ENCODE data around the gene NSD2. TPM values are rescaled to one million over a fixed set of nuclear protein-coding genes. Genes with fewer than 3 reads are reported as not detected.

The NSD2 gene
- total and polyA plus RNA-seq, 4 donors, result 5.1 to 71.5 (median 11.6) TPM

GRCh38 chr4:1975391-1975801 lies 104.2 kb downstream of the NSD2 start:
- H3K9ac ChIP-seq (ENCODE audit: low read depth in 1 of 2, low read length in 2 of 2), result no peak overlapping the region
- no peaks in the 10 kb centered on the region for H3K27me3 ChIP-seq (ENCODE audit: control insufficient read depth in 4 of 4, insufficient read depth in 4 of 4, low read length in 3 of 4)
- no peaks in the 10 kb centered on the region for H3K9me3 ChIP-seq (ENCODE audit: control insufficient read depth in 4 of 4, low read length in 3 of 4)
- no peaks in the 10 kb centered on the region for H3K4me1 ChIP-seq (ENCODE audit: control insufficient read depth in 4 of 4, insufficient read depth in 4 of 4, low read length in 3 of 4)
- DNase-seq (ENCODE audit: low spot score), result no peak
- H3K4me3 ChIP-seq (ENCODE audit: low read depth in 1 of 3, low read length in 3 of 3), result no peak overlapping the region
- no peak overlapping the region for H3K27ac ChIP-seq (ENCODE audit: low read depth in 1 of 2, low read length in 2 of 2)
- TF ChIP-seq FOXA1 (IDR thresholded peaks at IDR 0.05) (no peak), FOXA2 (IDR thresholded peaks at IDR 0.05) (no peak), EGR1 (IDR thresholded peaks at IDR 0.05; ENCODE audit: low read depth in 2 of 2) (no peak), YY1 (IDR thresholded peaks at IDR 0.05) (no peak), CTCF (IDR thresholded peaks at IDR 0.05; ENCODE audit: low read depth, low read length, missing input control) (no peak), TAF1 (conservative IDR thresholded peaks at IDR 0.05) (no peak), HNF4A (conservative IDR thresholded peaks at IDR 0.05) (no peak), ATF3 (IDR thresholded peaks at IDR 0.05) (no peak), REST (IDR thresholded peaks at IDR 0.05) (no peak), SP1 (IDR thresholded peaks at IDR 0.05) (no peak), JUND (IDR thresholded peaks at IDR 0.05) (no peak), GABPA (IDR thresholded peaks at IDR 0.05 in 1 of 2, conservative IDR thresholded peaks at IDR 0.05 in 1 of 2) (no peak), RXRA (IDR thresholded peaks at IDR 0.05) (no peak), MAX (IDR thresholded peaks at IDR 0.05) (no peak), HNF4G (IDR thresholded peaks at IDR 0.05) (no peak), RAD21 (IDR thresholded peaks at IDR 0.05) (no peak)
- peaks cover 11 to 55% (median 21%) of the 10 kb centered on the region in 4 donors for H3K36me3 ChIP-seq (ENCODE audit: control insufficient read depth in 4 of 4, insufficient read depth in 3 of 4, low read depth in 1 of 4, low read length in 3 of 4)
- WGBS, result 96% methylated on average over 14 of the region's 14 CpGs

GRCh38 chr4:1975880-1976279 lies 104.7 kb downstream of the NSD2 start:
- no peak for DNase-seq (ENCODE audit: low spot score)
- H3K4me1 ChIP-seq (ENCODE audit: control insufficient read depth in 4 of 4, insufficient read depth in 4 of 4, low read length in 3 of 4), result no peaks in the 10 kb centered on the region
- no peak overlapping the region for H3K9ac ChIP-seq (ENCODE audit: low read depth in 1 of 2, low read length in 2 of 2)
- H3K9me3 ChIP-seq (ENCODE audit: control insufficient read depth in 4 of 4, low read length in 3 of 4), result no peaks in the 10 kb centered on the region
- no peaks in the 10 kb centered on the region for H3K27me3 ChIP-seq (ENCODE audit: control insufficient read depth in 4 of 4, insufficient read depth in 4 of 4, low read length in 3 of 4)
- 96% methylated on average over 11 of the region's 11 CpGs for WGBS
- peaks cover 11 to 57% (median 25%) of the 10 kb centered on the region in 4 donors for H3K36me3 ChIP-seq (ENCODE audit: control insufficient read depth in 4 of 4, insufficient read depth in 3 of 4, low read depth in 1 of 4, low read length in 3 of 4)
- H3K4me3 ChIP-seq (ENCODE audit: low read depth in 1 of 3, low read length in 3 of 3), result no peak overlapping the region
- no peak overlapping the region for H3K27ac ChIP-seq (ENCODE audit: low read depth in 1 of 2, low read length in 2 of 2)
- no peak for TF ChIP-seq YY1 (IDR thresholded peaks at IDR 0.05)
- no peak for TF ChIP-seq FOXA1 (IDR thresholded peaks at IDR 0.05)
- TF ChIP-seq SP1 (IDR thresholded peaks at IDR 0.05), result no peak
- TF ChIP-seq RAD21 (IDR thresholded peaks at IDR 0.05), result no peak
- no peak for TF ChIP-seq REST (IDR thresholded peaks at IDR 0.05)
- no peak for TF ChIP-seq HNF4A (conservative IDR thresholded peaks at IDR 0.05)
- TF ChIP-seq ATF3 (IDR thresholded peaks at IDR 0.05), result no peak
- TF ChIP-seq NR2F2 (IDR thresholded peaks at IDR 0.05), result no peak
- TF ChIP-seq FOXA2 (IDR thresholded peaks at IDR 0.05), result no peak
- no peak for TF ChIP-seq CTCF (IDR thresholded peaks at IDR 0.05; ENCODE audit: low read depth, low read length, missing input control)
- TF ChIP-seq HNF4G (IDR thresholded peaks at IDR 0.05), result no peak
- TF ChIP-seq ZBTB33 (IDR thresholded peaks at IDR 0.05), result no peak

Data from liver (tissue), 9 donors.